ENCODE measurements around the gene LIMK1. TPM values are rescaled to one million over a fixed set of nuclear protein-coding genes. Genes with fewer than 3 reads are reported as not detected.
"Not testable (repeated sequence)": the region's sequence is repeated elsewhere in the genome, so short reads cannot be mapped to it uniquely, and the experiment has no call there.

Gene LIMK1
- total RNA-seq, 1 experiment from 2014 or later, result 63.8 TPM

- no peaks in the 10 kb centered on the region for H3K79me2 ChIP-seq (ENCODE audit: insufficient read depth, low read length)
- no peak overlapping the region for H4K91ac ChIP-seq (ENCODE audit: insufficient read length, low read depth, low read length)
- H3K9ac ChIP-seq (ENCODE audit: extremely low read depth, insufficient read length, low read length), result no peak overlapping the region
- no peak overlapping the region for H2BK120ac ChIP-seq (ENCODE audit: low read depth, low read length, poor library complexity, severe bottlenecking)
- H2AK5ac ChIP-seq (ENCODE audit: insufficient read length, low read length), result no peak overlapping the region
- no peak overlapping the region; the same call in 1 of the 2 replicates for H2BK15ac ChIP-seq (ENCODE audit: low read depth, low read length)
- no peak overlapping the region for H3T11ph ChIP-seq (ENCODE audit: low read length)
- no peak overlapping the region for H2AFZ ChIP-seq (ENCODE audit: low read length)
- H3K14ac ChIP-seq (ENCODE audit: insufficient read depth, low read length), result no peak overlapping the region; the same call in 1 of the 2 replicates
- peak overlapping the region; percentile 34 for H3K18ac ChIP-seq (ENCODE audit: insufficient read length, low read depth, low read length)
- no peaks in the 10 kb centered on the region for H3K79me1 ChIP-seq (ENCODE audit: insufficient read depth, low read depth, low read length, poor library complexity, severe bottlenecking)
- no peaks in the 10 kb centered on the region for H3K36me3 Mint-ChIP-seq (ENCODE audit: insufficient read depth in 1 of 3, low read depth in 3 of 3)
- H3K4me1 Mint-ChIP-seq, result peaks cover 30 to 43% of the 10 kb centered on the region in 2 experiments
- H4K5ac ChIP-seq (ENCODE audit: insufficient read length, low read depth, low read length), result no peak overlapping the region
- H2BK5ac ChIP-seq (ENCODE audit: insufficient read length, low read length), result no peak overlapping the region
- H3K56ac ChIP-seq (ENCODE audit: insufficient read length, low read depth, low read length), result no peak overlapping the region
- H3K27me3 ChIP-seq (ENCODE audit: insufficient read depth, low read length), result no peaks in the 10 kb centered on the region
- TF ChIP-seq CTCF (conservative IDR thresholded peaks at IDR 0.05), result no peak
- H3K27me3 Mint-ChIP-seq (ENCODE audit: low read depth), result no peaks in the 10 kb centered on the region
- no peaks in the 10 kb centered on the region for H3K9me3 ChIP-seq (ENCODE audit: control insufficient read depth, low read depth, low read length)
- no peaks in the 10 kb centered on the region for H3K9me3 Mint-ChIP-seq
- no peaks in the 10 kb centered on the region; the same call in 1 of the 2 replicates for H3K4me1 ChIP-seq (ENCODE audit: insufficient read depth, low read length)
- no peak overlapping the region for H4K8ac ChIP-seq (replicated peaks; ENCODE audit: insufficient read length, low read depth, low read length)
- no peak for DNase-seq
- H3K4ac ChIP-seq (ENCODE audit: low read depth, low read length), result no peak overlapping the region
- WGBS (ENCODE audit: extremely low coverage, insufficient read length, low lambda C conversion rate), result no CpG with 5 or more reads among the region's 20 CpGs
- H3K4me3 Mint-ChIP-seq, result peak overlapping the region in 1 of 2 experiments; percentile 11; a peak in 1 of 5 replicates
- H3K4me2 ChIP-seq (ENCODE audit: insufficient read depth, insufficient read length, low read length), result no peak overlapping the region
- H3K27ac ChIP-seq (ENCODE audit: insufficient read length, low read depth, low read length), result no peak overlapping the region
- no peak overlapping the region for H3K23ac ChIP-seq (ENCODE audit: insufficient read length, low read depth, low read length)
- no peaks in the 10 kb centered on the region for H4K20me1 ChIP-seq (ENCODE audit: control insufficient read depth, insufficient read depth, insufficient read length)
- H3K27ac Mint-ChIP-seq, result peak overlapping the region in 1 of 3 experiments; percentile 68; a peak in 2 of 7 replicates
- no peak overlapping the region for H2BK20ac ChIP-seq (ENCODE audit: low read depth, low read length, poor library complexity, severe bottlenecking)
- no peaks in the 10 kb centered on the region for H3K23me2 ChIP-seq (ENCODE audit: insufficient read length, low read depth, low read length, poor library complexity, severe bottlenecking)
- no peak overlapping the region for H2BK12ac ChIP-seq (ENCODE audit: insufficient read length, low read depth, low read length)
These were observed 38.9 kb upstream of the LIMK1 start for GRCh38 chr7:74044366-74045350.

- H2BK5ac ChIP-seq (ENCODE audit: insufficient read length, low read length); DNase-seq; H3K23ac ChIP-seq (ENCODE audit: insufficient read length, low read depth, low read length); H3K79me1 ChIP-seq (ENCODE audit: insufficient read depth, low read depth, low read length, poor library complexity, severe bottlenecking); H4K20me1 ChIP-seq (ENCODE audit: control insufficient read depth, insufficient read depth, insufficient read length); H3K27me3 Mint-ChIP-seq (ENCODE audit: low read depth); H2BK12ac ChIP-seq (ENCODE audit: insufficient read length, low read depth, low read length); H3K4ac ChIP-seq (ENCODE audit: low read depth, low read length); H3K27ac Mint-ChIP-seq; H3K9ac ChIP-seq (ENCODE audit: extremely low read depth, insufficient read length, low read length); H3K18ac ChIP-seq (ENCODE audit: insufficient read length, low read depth, low read length); H3K23me2 ChIP-seq (ENCODE audit: insufficient read length, low read depth, low read length, poor library complexity, severe bottlenecking); H3K9me3 Mint-ChIP-seq; H4K91ac ChIP-seq (ENCODE audit: insufficient read length, low read depth, low read length); H2BK120ac ChIP-seq (ENCODE audit: low read depth, low read length, poor library complexity, severe bottlenecking); H2BK20ac ChIP-seq (ENCODE audit: low read depth, low read length, poor library complexity, severe bottlenecking); H3K14ac ChIP-seq (ENCODE audit: insufficient read depth, low read length); H3K4me2 ChIP-seq (ENCODE audit: insufficient read depth, insufficient read length, low read length); H3T11ph ChIP-seq (ENCODE audit: low read length); H4K8ac ChIP-seq (replicated peaks; ENCODE audit: insufficient read length, low read depth, low read length); H2BK15ac ChIP-seq (ENCODE audit: low read depth, low read length); H4K5ac ChIP-seq (ENCODE audit: insufficient read length, low read depth, low read length); H3K79me2 ChIP-seq (ENCODE audit: insufficient read depth, low read length); H3K36me3 Mint-ChIP-seq (ENCODE audit: insufficient read depth in 1 of 3, low read depth in 3 of 3); H2AFZ ChIP-seq (ENCODE audit: low read length); H3K4me3 Mint-ChIP-seq; H3K9me3 ChIP-seq (ENCODE audit: control insufficient read depth, low read depth, low read length); H3K27ac ChIP-seq (ENCODE audit: insufficient read length, low read depth, low read length); H3K56ac ChIP-seq (ENCODE audit: insufficient read length, low read depth, low read length); H2AK5ac ChIP-seq (ENCODE audit: insufficient read length, low read length); H3K4me1 ChIP-seq (ENCODE audit: insufficient read depth, low read length); H3K27me3 ChIP-seq (ENCODE audit: insufficient read depth, low read length): not testable (repeated sequence)
- peaks cover 25 to 33% of the 10 kb centered on the region in 2 experiments for H3K4me1 Mint-ChIP-seq
- WGBS (ENCODE audit: extremely low coverage, insufficient read length, low lambda C conversion rate), result no CpG with 5 or more reads among the region's 7 CpGs
These were observed 37.0 kb upstream of the LIMK1 start for GRCh38 chr7:74046581-74046980.
